Aorta (tissue), 5 donors: ENCODE measurements around the gene SMR3B. TPM values are rescaled to one million over a fixed set of nuclear protein-coding genes. Genes with fewer than 3 reads are reported as not detected.

Experiments
- ATAC-seq: fragments of 200-7000 bp; cut with Tn5 transposase; one replicate; pipeline ENCODE4 v1.9.1; 2022; ENCODE audit warnings: moderate library complexity; ENCODE audit not compliant: low FRiP score
- DNase-seq, 2 donors: peaks; one replicate each; pipeline ENCODE4 v3.0.0-alpha.2; 2020
- H3K27ac ChIP-seq, 2 donors: one replicate each; pipeline ENCODE4 v1.5.1; 2013; ENCODE audit warnings: low read length in 2 of 2, mild to moderate bottlenecking in 2 of 2, moderate library complexity in 2 of 2, control low read depth in 1 of 2, inconsistent platforms in 1 of 2, low read depth in 1 of 2
- H3K27me3 ChIP-seq, 2 donors: one replicate each; pipeline ENCODE4 v1.6.1; 2013; ENCODE audit warnings: control low read depth in 1 of 2, low read length in 1 of 2, mild to moderate bottlenecking in 1 of 2, moderate library complexity in 1 of 2; ENCODE audit not compliant: insufficient read depth in 2 of 2, control insufficient read depth in 1 of 2
- H3K36me3 ChIP-seq, 2 donors: one replicate each; pipeline ENCODE4 v1.6.1; 2013; ENCODE audit warnings: control low read depth in 1 of 2, low read length in 1 of 2, mild to moderate bottlenecking in 1 of 2; ENCODE audit not compliant: insufficient read depth in 2 of 2, control insufficient read depth in 1 of 2
- H3K4me1 ChIP-seq, 2 donors: one replicate each; pipeline ENCODE4 v1.6.1; 2013; ENCODE audit warnings: low read length in 2 of 2, control low read depth in 1 of 2, mild to moderate bottlenecking in 1 of 2, moderate library complexity in 1 of 2; ENCODE audit not compliant: insufficient read depth in 2 of 2, control insufficient read depth in 1 of 2
- H3K4me3 ChIP-seq, 2 donors: one replicate each; pipeline ENCODE4 v1.5.1; 2013; ENCODE audit warnings: low read length in 2 of 2, control low read depth in 1 of 2, mild to moderate bottlenecking in 1 of 2
- H3K9me3 ChIP-seq: one replicate; pipeline ENCODE4 v1.6.1; 2013; ENCODE audit warnings: mild to moderate bottlenecking, low read length; ENCODE audit not compliant: control insufficient read depth
- WGBS, 2 donors: extraction: QIAGEN DNeasy Blood & Tissue Kit; methylation state at CpG; one replicate each; pipeline ENCODE4 v1.1.7; 2013; 5-methylcytosine and 5-hydroxymethylcytosine counted together
- intact Hi-C, 2 donors: fragments of 100-400 bp; cut with DNase I; formaldehyde crosslinking; loops; one replicate each; pipeline versions ENCODE4 v1.14.2 to v1.15.0; 2022
- polyA plus RNA-seq, 2 donors: library from polyadenylated mRNA; stranded (reverse); fragments of 200-250 nt; gene quantifications; one replicate each; pipeline ENCODE4 v1.2.3, GENCODE V29; 2013
- total RNA-seq, 2 donors: library from RNA; stranded (reverse); fragmentation: NEBNext Ultra II Directional; extraction: Animal tissue kit (Norgen Biotek cat#: 25700); gene quantifications; one replicate each; pipeline ENCODE4 v1.2.1, GENCODE V29; 2021
- donor health status: healthy with polysubstance abuse.
- donor health status: Bipolar disorder and iron deficiency.
- donor health status: DM: no; HTN: no; CAD: no.
- donor health status: DM: no; HTN: no; CAD: no.
- donor health status: DM: yes; HTN: yes; CAD: no.

Gene SMR3B
- total and polyA plus RNA-seq, 4 donors: not detected

DNA sequence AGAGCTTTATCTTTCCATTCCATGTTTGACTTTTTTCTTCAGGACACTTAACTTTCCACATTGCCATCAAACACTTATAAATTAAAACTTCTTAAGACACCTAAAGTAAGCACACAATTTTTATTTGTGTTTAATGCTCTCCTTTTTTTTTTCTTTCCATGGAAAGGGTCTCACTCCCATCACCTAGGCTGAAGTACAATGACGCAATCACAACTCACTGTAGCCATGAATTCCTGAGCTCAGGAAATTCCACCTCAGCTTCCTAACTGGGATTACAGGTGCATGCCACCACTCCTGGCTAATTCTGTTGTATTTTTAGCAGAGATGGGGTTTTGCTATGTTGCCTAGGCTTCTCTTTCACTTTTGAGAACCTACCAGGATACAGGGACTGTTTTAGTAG lies 15.1 kb upstream of the SMR3B start:
- DNase-seq (no peak), ATAC-seq (no peak)
- Histone ChIP-seq H3K9me3 (peaks cover 1% of the 10 kb centered on the region), H3K27ac (no peak overlapping the region), H3K36me3 (no peaks in the 10 kb centered on the region), H3K27me3 (no peaks in the 10 kb centered on the region), H3K4me1 (no peaks in the 10 kb centered on the region), H3K4me3 (no peak overlapping the region)
- WGBS, 2 donors: 91 to 96% methylated on average over 1 of the region's 1 CpG
- intact Hi-C loops: no loop called here

DNA sequence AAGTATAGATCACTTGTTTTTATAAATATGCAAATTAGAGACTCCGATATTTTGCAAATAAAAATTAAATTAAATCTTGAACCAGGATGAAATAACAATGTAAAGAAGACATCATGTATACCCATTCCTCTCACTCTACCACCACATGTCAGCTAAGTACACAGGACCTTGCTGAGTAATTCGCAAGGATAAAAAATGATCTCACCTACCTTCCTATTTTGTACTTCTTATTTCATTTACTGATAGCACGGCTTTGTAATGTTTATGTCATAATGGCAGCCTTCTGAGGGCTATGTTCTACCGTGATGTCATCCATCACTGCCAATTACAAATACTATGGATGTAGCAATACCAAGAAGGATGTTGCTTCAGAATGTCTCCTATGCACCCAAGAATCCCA lies 10.9 kb upstream of the SMR3B start:
- 85% methylated on average over 4 of the region's 4 CpGs for WGBS, 2 donors
- DNase-seq (no peak), ATAC-seq (no peak)
- H3K9me3 ChIP-seq: peaks cover 1% of the 10 kb centered on the region
- no peak overlapping the region for H3K4me3 ChIP-seq
- intact Hi-C loops: no loop called here
- no peak overlapping the region for H3K27ac ChIP-seq
- no peaks in the 10 kb centered on the region for H3K4me1 ChIP-seq
- no peaks in the 10 kb centered on the region for H3K36me3 ChIP-seq
- no peaks in the 10 kb centered on the region for H3K27me3 ChIP-seq

DNA sequence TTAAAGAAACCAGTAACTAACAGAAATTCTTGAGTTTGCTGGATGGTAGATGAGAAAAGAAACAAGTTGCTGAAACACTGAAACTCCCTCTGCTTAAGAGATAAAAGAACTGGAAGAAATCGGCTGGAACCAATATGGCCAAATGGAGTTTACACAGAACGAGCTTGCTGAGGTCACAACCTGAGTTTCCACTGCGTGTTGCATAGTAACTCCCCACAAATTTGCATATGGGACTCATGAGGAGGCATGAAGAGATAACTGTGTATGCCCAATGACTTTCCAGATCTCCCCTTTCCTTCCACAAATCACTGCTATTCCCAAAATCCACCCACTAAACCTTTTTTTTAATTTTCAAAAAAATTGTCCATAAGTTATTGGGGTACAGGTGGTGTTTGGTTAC lies 10.2 kb upstream of the SMR3B start:
- no peak for ATAC-seq
- no peak overlapping the region for H3K27ac ChIP-seq
- H3K9me3 ChIP-seq: peaks cover 1% of the 10 kb centered on the region
- H3K27me3 ChIP-seq: no peaks in the 10 kb centered on the region
- no peak for DNase-seq
- WGBS, 2 donors: 74 to 80% methylated on average over 3 of the region's 3 CpGs
- no peak overlapping the region for H3K4me3 ChIP-seq
- intact Hi-C loops: no loop called here
- H3K36me3 ChIP-seq: no peaks in the 10 kb centered on the region
- H3K4me1 ChIP-seq: no peaks in the 10 kb centered on the region

DNA sequence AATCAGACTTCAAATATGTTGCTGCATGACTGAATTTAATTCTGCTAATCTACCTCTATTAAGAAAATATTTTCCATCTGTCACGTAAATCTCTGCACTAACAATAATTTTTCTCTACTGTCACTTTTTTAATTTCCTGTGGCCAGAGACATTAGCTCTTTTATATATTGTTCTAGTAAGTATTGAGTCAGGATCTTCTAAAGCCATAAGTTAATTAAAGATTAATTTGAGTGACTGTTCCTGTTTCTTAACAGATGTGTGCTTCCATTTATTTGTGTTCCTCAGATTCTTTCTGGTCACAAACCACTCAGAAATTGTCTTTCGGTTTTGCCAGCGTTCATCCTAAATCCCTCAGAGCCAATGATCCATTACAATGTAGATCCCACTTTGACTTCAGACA lies 2.4 kb upstream of the SMR3B start:
- no peaks in the 10 kb centered on the region for H3K36me3 ChIP-seq
- H3K4me3 ChIP-seq: no peak overlapping the region
- intact Hi-C loops: no loop called here
- DNase-seq (no peak), ATAC-seq (no peak)
- no peaks in the 10 kb centered on the region for H3K4me1 ChIP-seq
- 77 to 82% methylated on average over 3 of the region's 3 CpGs for WGBS, 2 donors
- no peak overlapping the region for H3K27ac ChIP-seq
- H3K27me3 ChIP-seq: no peaks in the 10 kb centered on the region
- H3K9me3 ChIP-seq: no peaks in the 10 kb centered on the region

DNA sequence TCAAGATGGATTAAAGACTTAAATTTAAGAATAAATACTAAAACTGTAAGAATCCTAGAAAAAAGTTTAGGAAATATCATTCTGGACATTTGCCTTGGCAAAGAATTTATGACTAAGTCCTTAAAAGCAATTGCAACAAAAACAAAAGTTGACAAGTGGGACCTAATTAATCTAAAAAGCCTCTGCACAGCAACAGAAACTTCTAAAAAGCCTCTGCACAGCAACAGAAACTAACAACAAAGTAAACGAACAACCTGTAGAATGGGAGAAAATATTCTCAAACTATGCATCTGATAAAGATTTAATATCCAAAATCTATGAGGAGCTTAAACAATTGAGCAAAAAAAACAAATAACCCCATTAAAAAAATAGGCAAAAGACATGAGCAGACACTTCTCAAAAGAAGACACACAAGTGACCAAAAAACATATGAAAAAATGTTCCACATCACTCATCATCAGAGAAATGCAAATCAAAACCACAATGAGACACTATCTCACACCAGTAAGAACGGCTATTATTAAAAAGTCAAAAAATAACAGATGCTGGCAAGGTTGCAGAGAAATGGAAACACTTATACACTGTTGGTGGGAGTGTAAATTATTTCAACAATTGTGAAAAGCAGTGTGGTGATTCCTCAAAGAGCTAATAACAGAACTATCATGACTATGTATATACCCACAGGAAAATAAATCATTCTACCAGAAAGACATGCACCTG lies 9.3 kb downstream of the SMR3B start:
- H3K4me3 ChIP-seq: no peak overlapping the region
- intact Hi-C loops: no loop called here
- DNase-seq (no peak), ATAC-seq (no peak)
- H3K27me3 ChIP-seq: no peaks in the 10 kb centered on the region
- WGBS, 2 donors: 25% methylated on average over 2 of the region's 2 CpGs
- no peaks in the 10 kb centered on the region for H3K9me3 ChIP-seq
- no peaks in the 10 kb centered on the region for H3K4me1 ChIP-seq
- no peak overlapping the region for H3K27ac ChIP-seq
- H3K36me3 ChIP-seq: no peaks in the 10 kb centered on the region

DNA sequence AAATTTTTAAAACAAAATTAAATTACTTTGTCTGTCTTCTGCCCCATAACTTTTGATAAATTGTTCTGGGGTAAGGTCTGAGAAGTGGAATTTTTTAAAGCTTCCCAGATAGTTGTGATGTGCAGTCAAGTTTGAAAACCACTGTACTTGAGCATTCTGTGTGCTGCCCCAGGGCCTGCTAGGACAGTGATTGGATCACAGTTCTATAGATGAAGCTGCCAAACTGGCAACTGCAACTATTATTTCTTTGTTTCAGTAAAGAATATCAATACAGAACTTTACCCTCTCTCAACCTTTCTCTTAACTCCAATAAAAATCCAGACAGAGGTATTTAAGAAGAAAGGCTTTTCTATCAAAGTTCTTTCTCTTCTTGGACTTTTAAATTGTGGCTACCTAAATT lies 14.6 kb downstream of the SMR3B start, which contains the start of gene OPRPN:
TSS of gene OPRPN (plus strand) at position 361 of the 400 bp plus-strand sequence. CDS start 1,346 bp downstream, outside the sequence.
- no peak within 1 kb of the TSS for H3K4me3 ChIP-seq

DNA sequence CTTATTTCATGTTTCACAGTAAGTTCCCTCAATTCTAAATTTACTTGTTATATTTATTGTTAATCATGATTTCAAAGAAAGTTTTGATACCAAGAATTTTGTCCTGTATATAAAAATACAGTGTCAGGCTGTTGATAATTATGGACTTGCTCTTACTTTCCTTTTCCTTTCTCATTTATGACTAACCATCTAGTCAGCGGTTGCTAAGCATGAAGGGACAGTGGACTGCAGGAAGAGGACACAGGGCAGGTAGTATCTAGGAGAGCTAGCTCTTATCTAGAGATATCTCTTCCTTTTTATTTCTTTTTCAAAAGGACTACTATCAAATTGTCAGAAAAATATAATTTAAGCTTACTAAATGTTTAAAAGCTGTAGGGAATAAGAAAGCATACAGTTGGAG lies 16.4 kb downstream of the SMR3B start:
- no peaks in the 10 kb centered on the region for H3K4me1 ChIP-seq
- H3K27me3 ChIP-seq: no peaks in the 10 kb centered on the region
- ATAC-seq: no peak
- no peak for DNase-seq
- intact Hi-C loops: no loop called here
- WGBS, 2 donors: 89 to 100% methylated on average over 1 of the region's 1 CpG
- H3K9me3 ChIP-seq: no peaks in the 10 kb centered on the region
- H3K36me3 ChIP-seq: no peaks in the 10 kb centered on the region
- H3K4me3 ChIP-seq: no peak overlapping the region
- H3K27ac ChIP-seq: no peak overlapping the region

More for the DNA sequence above, 14.6 kb downstream of the SMR3B start, which contains the start of gene OPRPN:
- DNase-seq (no peak), ATAC-seq (no peak)
- no peaks in the 10 kb centered on the region for H3K9me3 ChIP-seq
- no peaks in the 10 kb centered on the region for H3K36me3 ChIP-seq
- H3K4me1 ChIP-seq: no peaks in the 10 kb centered on the region
- no peaks in the 10 kb centered on the region for H3K27me3 ChIP-seq
- H3K27ac ChIP-seq: no peak within 1 kb of the TSS
- intact Hi-C loops: no loop called here

DNA sequence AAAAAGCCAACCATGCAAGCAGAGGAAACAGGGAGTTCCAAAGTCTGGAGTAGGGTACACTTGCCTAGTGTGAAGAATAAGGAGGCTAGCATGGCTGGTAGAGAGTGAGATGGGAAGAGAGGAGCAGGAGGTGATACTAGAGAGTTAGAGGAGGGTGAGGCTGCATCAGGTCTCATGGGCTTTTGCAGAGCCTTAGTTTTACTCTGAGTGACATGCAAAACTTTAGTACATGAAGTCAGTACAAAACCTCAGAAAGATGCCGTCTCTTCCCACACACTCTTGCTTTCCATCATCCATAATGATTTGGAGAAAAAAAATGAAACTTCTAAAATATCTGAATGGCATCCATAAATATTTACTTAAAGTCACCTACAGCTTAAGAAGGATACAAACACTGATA lies 19.8 kb downstream of the SMR3B start:
- ATAC-seq (no peak), DNase-seq (no peak)
- intact Hi-C loops: no loop called here
- Histone ChIP-seq H3K27ac (no peak overlapping the region), H3K27me3 (no peaks in the 10 kb centered on the region), H3K9me3 (no peaks in the 10 kb centered on the region), H3K4me1 (no peaks in the 10 kb centered on the region), H3K4me3 (no peak overlapping the region), H3K36me3 (no peaks in the 10 kb centered on the region)
- WGBS, 2 donors: 77 to 91% methylated on average over 1 of the region's 1 CpG

DNA sequence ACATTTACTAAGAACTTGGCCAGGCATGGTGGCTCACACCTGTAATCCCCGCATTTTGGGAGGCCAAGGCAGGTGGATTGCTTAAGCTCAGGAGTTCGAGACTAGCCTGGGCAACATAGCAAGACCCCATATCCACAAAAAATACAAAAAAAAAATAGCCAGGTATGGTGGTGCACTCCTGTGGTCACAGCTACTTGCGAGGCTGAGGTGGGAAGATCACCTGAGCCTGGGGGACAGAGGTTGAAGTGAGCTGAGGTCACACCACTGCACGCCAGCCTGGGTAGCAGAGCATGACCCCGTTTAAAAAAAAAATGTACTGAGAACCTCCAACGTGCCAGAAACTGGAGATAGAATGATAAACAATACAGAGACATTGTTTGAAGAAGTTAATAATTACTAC lies 22.8 kb downstream of the SMR3B start:
- Histone ChIP-seq H3K9me3 (no peaks in the 10 kb centered on the region), H3K27me3 (no peaks in the 10 kb centered on the region), H3K4me3 (no peak overlapping the region), H3K4me1 (no peaks in the 10 kb centered on the region), H3K27ac (no peak overlapping the region), H3K36me3 (no peaks in the 10 kb centered on the region)
- WGBS, 2 donors: 74 to 83% methylated on average over 6 of the region's 6 CpGs
- DNase-seq (no peak), ATAC-seq (no peak)
- intact Hi-C loops: no loop called here
